GM12874 (cell line): ENCODE measurements around the gene GAGE13.
"Not testable (repeated sequence)": the region's sequence is repeated elsewhere in the genome, so short reads cannot be mapped to it uniquely, and the experiment has no call there.

Experiments used
- CTCF ChIP-seq: IDR thresholded peaks from 2 replicates; pipeline ENCODE4 v1.5.1; 2011; ENCODE audit warnings: low read depth, mild to moderate bottlenecking, control low read depth, low read length, moderate library complexity; ENCODE audit not compliant: insufficient read depth

GAGE13 gene, protein sequence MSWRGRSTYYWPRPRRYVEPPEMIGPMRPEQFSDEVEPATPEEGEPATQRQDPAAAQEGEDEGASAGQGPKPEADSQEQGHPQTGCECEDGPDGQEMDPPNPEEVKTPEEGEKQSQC

DNA sequence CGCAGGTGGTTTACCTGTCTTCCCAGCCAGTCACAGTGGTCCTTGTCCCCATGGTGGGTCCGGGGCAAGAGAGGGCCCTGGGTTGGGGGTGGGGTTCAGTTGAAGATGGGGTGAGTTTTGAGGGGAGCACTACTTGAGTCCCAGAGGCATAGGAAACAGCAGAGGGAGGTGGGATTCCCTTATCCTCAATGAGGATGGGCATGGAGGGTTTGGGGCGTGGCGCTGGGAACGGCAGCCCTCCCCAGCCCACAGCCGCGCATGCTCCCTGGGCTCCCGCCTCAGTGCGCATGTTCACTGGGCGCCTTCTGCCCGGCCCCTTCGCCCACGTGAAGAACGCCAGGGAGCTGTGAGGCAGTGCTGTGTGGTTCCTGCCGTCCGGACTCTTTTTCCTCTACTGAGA, at the start of gene GAGE13:
GAGE13 (plus strand) TSS at position 301 of the 400 bp plus-strand sequence. CDS start 1,156 bp downstream, outside the sequence.
- not testable (repeated sequence) for TF ChIP-seq CTCF

DNA sequence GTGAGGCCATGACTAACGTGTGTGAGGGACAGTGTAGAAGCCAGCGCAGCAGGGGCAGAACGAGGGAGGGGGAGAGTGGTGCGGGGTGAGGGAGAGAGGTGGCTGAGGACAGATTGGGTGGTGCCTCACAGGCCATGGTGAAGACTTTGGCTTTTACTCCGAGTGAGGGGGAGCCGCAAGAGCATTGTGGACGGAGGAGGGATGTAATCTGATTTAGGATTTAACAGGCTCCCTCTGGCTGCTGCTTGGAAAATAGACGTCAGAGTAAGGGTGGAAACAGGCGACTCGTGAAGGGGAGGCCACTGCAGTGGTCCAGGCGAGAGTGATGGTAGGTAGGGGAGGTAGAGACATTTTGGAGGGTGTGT, 48.8 kb upstream of the GAGE13 start:
- TF ChIP-seq CTCF: no peak

- TF ChIP-seq CTCF: no peak
These were observed 47.2 kb upstream of the GAGE13 start for GRCh38 chrX:49284212-49284611.

GRCh38 chrX:49286136-49286535, 45.2 kb upstream of the GAGE13 start:
- no peak for TF ChIP-seq CTCF

DNA sequence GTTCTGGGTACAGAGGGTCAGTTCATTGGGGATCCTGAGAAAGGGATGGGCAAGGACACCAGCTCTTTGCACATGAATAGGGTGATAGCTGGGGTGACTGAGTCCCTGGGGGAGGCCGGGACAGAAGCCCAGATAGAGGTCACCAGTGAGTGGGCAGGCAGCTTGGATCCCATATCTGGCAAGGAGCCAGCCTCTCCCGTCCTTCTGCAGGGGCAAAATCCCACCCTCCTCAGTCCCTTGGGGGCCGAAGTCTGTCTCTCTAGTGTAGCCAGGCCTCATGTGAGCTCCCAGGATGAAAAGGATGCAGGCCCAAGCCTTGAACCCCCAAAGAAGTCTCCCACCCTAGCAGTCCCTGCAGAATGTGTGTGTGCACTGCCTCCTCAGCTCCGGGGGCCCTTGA, 44.8 kb upstream of the GAGE13 start:
- no peak for TF ChIP-seq CTCF

- TF ChIP-seq CTCF: no peak
These were observed 43.7 kb upstream of the GAGE13 start for GRCh38 chrX:49287665-49288064.

DNA sequence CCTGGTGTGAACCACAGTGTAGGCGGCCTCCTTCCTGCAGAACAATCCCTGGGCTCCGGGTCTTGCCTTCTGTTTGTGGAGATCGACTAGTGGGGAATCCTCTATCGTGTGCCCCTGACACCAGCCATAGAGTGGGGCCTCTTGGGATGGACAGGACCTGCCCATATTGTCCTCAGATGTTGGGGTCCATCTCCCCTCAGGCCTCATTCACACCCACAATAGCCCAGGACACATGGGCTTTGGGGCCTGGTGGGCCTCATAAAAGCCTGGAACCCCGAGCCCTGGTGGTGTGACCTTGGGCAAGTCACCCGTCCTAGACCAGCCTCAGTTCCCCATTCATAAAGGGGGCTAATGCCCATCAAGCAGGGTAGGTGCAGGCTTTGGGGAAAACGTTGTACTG, 41.2 kb upstream of the GAGE13 start:
- TF ChIP-seq CTCF: no peak
